Smooth muscle cell (in vitro differentiated cells): ENCODE measurements around the gene SHANK2. TPM values are rescaled to one million over a fixed set of nuclear protein-coding genes. Genes with fewer than 3 reads are reported as not detected.

Source experiments
- DNase-seq: peaks from one replicate; lab custom pipeline; 2025; ENCODE audit not compliant: unreplicated experiment; lab: John Stamatoyannopoulos, UW
- H2AFZ ChIP-seq: fragments of 200-600 bp; sonication (generic); 2 replicates; pipeline ENCODE4 v1.6.0; 2016; ENCODE audit warnings: antibody characterized with exemption, low read depth, mild to moderate bottlenecking
- H3F3A ChIP-seq: fragments of 200-600 bp; sonication (generic); 2 replicates; pipeline ENCODE4 v1.6.0; 2017; ENCODE audit warnings: antibody characterized with exemption, low read depth
- H3K27ac ChIP-seq: fragments of 200-600 bp; sonication (generic); 2 replicates; pipeline ENCODE4 v1.5.1; 2016; ENCODE audit warnings: low read depth, mild to moderate bottlenecking
- H3K27me3 ChIP-seq: fragments of 200-600 bp; sonication (generic); 2 replicates; pipeline ENCODE4 v1.6.1; 2016; ENCODE audit warnings: low read depth, mild to moderate bottlenecking
- H3K36me3 ChIP-seq: fragments of 200-600 bp; sonication (generic); 2 replicates; pipeline ENCODE4 v1.5.1; 2016; ENCODE audit warnings: low read depth
- H3K4me1 ChIP-seq: fragments of 200-600 bp; sonication (generic); 2 replicates; pipeline ENCODE4 v1.5.1; 2016; ENCODE audit warnings: low read depth
- H3K4me2 ChIP-seq: fragments of 200-600 bp; sonication (generic); 2 replicates; pipeline ENCODE4 v1.6.0; 2016; ENCODE audit warnings: mild to moderate bottlenecking
- H3K4me3 ChIP-seq: fragments of 200-600 bp; sonication (generic); 2 replicates; pipeline ENCODE4 v1.5.1; 2016; ENCODE audit warnings: mild to moderate bottlenecking
- H3K79me2 ChIP-seq: fragments of 200-600 bp; sonication (generic); 2 replicates; pipeline ENCODE4 v1.6.0; 2016; ENCODE audit warnings: low read depth, mild to moderate bottlenecking
- H3K9ac ChIP-seq: fragments of 200-600 bp; sonication (generic); 2 replicates; pipeline ENCODE4 v1.6.0; 2016; ENCODE audit warnings: low read depth
- H3K9me3 ChIP-seq: fragments of 200-600 bp; sonication (generic); replicated peaks from 2 replicates; pipeline ENCODE4 v1.5.1; 2016; ENCODE audit warnings: low read depth
- H4K20me1 ChIP-seq: fragments of 200-600 bp; sonication (generic); 2 replicates; pipeline ENCODE4 v1.6.0; 2016; ENCODE audit warnings: low read depth
- CTCF ChIP-seq: fragments of 200-600 bp; sonication (generic); IDR thresholded peaks from 2 replicates; pipeline ENCODE4 v1.5.1; 2017; ENCODE audit warnings: borderline replicate concordance, mild to moderate bottlenecking, antibody characterized with exemption; ENCODE audit not compliant: insufficient read depth, poor library complexity, severe bottlenecking
- WGBS: methylation state at CpG from one replicate; pipeline ENCODE4 v1.1.7; 2016; ENCODE audit warnings: low lambda C conversion rate; 5-methylcytosine and 5-hydroxymethylcytosine counted together
- polyA plus RNA-seq: library from polyadenylated mRNA; unstranded; fragments of >200 nt; fragmentation: Nextera tagmentation; extraction: Ambion mirVana; gene quantifications from 2 replicates; pipeline ENCODE4 v1.2.1, GENCODE V29; 2016
- total RNA-seq: library from RNA; depleted of rRNA; stranded (reverse); fragments of >200 nt; gene quantifications from 2 replicates; pipeline ENCODE4 v1.2.3, GENCODE V29; 2014

SHANK2 gene
- total and polyA plus RNA-seq, 2 experiments from 2014 or later, result 1.5 to 9.9 TPM

DNA sequence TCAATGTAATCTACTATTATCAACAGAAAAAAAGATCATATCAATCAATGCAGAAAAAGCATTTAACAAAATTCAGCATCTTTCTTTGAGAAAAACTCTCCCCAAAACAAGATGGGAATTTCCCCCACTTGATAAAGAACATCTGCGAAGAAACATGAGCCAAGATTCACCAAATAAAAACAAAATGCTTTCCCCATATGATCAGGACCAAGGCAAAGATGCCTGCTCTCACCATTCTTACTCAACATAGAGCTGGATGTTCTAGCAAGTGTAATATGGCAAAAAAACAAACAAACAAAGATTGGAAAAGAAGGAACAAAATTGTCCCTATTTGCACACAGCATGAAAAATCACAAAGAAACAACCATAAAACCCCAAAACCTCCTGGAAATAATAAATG is 23.4 kb downstream of the SHANK2 start:
- H3K9ac ChIP-seq, result no peak overlapping the region
- H3K79me2 ChIP-seq, result no peaks in the 10 kb centered on the region
- H3K9me3 ChIP-seq, result no peaks in the 10 kb centered on the region
- no peaks in the 10 kb centered on the region for H3K36me3 ChIP-seq
- no peak for TF ChIP-seq CTCF
- no peaks in the 10 kb centered on the region for H3K4me1 ChIP-seq
- no peaks in the 10 kb centered on the region for H4K20me1 ChIP-seq
- H3K27me3 ChIP-seq, result no peaks in the 10 kb centered on the region
- no peak overlapping the region for H3K27ac ChIP-seq
- no peak overlapping the region for H3K4me2 ChIP-seq
- no peaks in the 10 kb centered on the region for H3F3A ChIP-seq
- no peak overlapping the region for H2AFZ ChIP-seq
- H3K4me3 ChIP-seq, result no peak overlapping the region
- no peak for DNase-seq
- WGBS, result 100% methylated on average over 1 of the region's 1 CpG

DNA sequence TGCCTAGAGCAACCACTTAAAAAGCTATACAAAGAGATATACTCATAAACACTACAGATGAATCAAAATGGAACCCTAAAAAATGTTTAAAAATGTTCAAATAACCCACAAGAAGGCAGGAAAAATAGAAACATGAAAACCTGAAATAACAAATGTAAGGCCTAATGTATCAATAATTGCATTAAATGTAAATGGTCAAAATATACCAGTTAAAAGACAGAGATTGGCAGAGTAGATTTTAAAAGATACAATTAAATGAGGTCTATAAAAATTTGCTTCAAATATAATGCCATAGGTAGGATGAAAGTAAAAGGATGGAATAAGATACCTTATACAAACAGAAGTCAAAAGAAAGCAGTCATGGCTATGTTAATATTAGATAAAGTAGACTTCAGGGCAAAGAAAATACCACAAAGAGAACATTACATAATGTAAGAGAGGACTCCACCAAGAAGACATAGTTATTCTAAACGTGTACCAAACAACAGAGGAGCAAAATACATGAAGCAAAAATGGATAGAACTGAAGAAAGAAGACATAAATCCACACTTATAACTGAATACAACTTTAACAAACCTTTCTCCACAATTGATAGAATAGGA is 25.2 kb downstream of the SHANK2 start:
- no peak overlapping the region for H3K4me3 ChIP-seq
- no peak overlapping the region for H3K4me2 ChIP-seq
- no peak for TF ChIP-seq CTCF
- H4K20me1 ChIP-seq, result no peaks in the 10 kb centered on the region
- no peaks in the 10 kb centered on the region for H3K4me1 ChIP-seq
- DNase-seq, result no peak
- H3F3A ChIP-seq, result no peaks in the 10 kb centered on the region
- H3K27me3 ChIP-seq, result no peaks in the 10 kb centered on the region
- H2AFZ ChIP-seq, result no peak overlapping the region
- no peaks in the 10 kb centered on the region for H3K36me3 ChIP-seq
- 67% methylated on average over 1 of the region's 1 CpG for WGBS
- no peak overlapping the region for H3K27ac ChIP-seq
- no peaks in the 10 kb centered on the region for H3K9me3 ChIP-seq
- no peak overlapping the region for H3K9ac ChIP-seq
- H3K79me2 ChIP-seq, result no peaks in the 10 kb centered on the region

- Histone ChIP-seq H3K79me2 (no peaks in the 10 kb centered on the region), H3K27ac (no peak overlapping the region), H3K36me3 (no peaks in the 10 kb centered on the region), H4K20me1 (no peaks in the 10 kb centered on the region), H3K4me1 (no peaks in the 10 kb centered on the region), H3K4me2 (no peak overlapping the region), H3F3A (no peaks in the 10 kb centered on the region), H3K9ac (no peak overlapping the region), H3K27me3 (no peaks in the 10 kb centered on the region), H3K9me3 (no peaks in the 10 kb centered on the region), H2AFZ (no peak overlapping the region), H3K4me3 (no peak overlapping the region)
- TF ChIP-seq CTCF, result no peak
- no peak for DNase-seq
- WGBS, result 95% methylated on average over 23 of the region's 23 CpGs
These were observed 28.4 kb downstream of the SHANK2 start for GRCh38 chr11:71223671-71224660.
